Measurements from ENCODE around the gene OR2F2.

Gene OR2F2, protein sequence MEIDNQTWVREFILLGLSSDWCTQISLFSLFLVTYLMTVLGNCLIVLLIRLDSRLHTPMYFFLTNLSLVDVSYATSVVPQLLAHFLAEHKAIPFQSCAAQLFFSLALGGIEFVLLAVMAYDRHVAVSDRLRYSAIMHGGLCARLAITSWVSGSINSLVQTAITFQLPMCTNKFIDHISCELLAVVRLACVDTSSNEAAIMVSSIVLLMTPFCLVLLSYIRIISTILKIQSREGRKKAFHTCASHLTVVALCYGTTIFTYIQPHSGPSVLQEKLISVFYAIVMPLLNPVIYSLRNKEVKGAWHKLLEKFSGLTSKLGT

DNA sequence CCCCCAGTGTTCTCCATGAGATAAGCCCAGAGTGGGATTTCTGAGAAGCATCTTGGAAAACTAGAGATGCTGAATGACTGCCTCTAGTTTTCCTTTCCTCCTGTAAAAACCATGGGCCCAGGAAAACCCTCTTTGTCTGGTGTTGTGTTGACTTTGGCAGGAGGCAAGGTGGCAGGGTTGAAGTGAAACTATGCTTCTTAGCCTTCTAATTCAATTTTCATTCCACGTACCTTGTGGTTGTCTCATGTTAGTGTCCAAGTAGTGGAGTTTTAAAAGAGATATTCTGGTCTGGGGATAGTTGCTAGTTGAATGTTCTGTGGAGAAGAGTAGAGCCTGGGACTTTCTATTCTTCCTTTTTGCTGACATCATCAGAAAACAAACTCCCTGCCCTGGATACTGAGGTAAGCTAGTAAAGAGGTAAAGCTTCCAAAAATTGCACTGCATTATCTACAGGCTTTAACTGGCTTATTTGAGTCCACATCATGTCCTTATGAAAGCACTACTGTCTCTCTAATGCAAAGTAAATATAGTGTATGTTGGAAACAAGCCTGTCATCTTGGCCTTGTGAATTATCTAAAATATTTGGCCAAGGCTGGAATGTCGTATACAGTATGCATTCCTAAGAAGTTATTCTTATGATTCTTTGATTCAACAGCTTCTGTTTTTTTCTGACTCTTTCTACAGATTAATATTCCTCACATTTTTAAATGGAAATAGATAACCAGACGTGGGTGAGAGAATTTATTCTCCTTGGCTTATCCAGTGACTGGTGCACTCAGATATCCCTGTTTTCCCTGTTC, at the start of gene OR2F2:
TSS of gene OR2F2 (plus strand) at position 708 of the 800 bp plus-strand sequence. CDS start at position 708, 0 bp downstream.
- no peak for DNase-seq (ENCODE audit: low read depth in 2 of 2)

DNA sequence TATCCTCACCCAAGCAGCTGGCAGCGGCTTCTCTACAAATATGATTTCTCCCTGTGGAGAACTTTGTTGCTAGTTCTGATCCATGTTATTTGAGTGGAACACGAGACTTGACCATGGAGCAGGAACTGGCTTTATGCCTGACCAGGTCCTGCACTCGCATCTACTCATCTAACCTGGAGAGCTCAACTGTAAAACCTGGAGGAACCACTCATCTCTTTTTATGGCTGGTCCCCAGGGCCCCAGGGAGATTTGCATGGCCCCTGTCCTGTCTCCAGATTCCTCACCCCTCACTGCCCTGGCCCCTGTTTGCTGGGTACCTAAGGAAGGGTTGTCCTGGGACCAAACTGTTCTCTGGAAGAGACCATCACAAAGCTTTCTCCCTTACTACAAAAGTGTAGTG, 49.1 kb upstream of the OR2F2 start:
- DNase-seq (ENCODE audit: low read depth in 2 of 2), result no peak

DNA sequence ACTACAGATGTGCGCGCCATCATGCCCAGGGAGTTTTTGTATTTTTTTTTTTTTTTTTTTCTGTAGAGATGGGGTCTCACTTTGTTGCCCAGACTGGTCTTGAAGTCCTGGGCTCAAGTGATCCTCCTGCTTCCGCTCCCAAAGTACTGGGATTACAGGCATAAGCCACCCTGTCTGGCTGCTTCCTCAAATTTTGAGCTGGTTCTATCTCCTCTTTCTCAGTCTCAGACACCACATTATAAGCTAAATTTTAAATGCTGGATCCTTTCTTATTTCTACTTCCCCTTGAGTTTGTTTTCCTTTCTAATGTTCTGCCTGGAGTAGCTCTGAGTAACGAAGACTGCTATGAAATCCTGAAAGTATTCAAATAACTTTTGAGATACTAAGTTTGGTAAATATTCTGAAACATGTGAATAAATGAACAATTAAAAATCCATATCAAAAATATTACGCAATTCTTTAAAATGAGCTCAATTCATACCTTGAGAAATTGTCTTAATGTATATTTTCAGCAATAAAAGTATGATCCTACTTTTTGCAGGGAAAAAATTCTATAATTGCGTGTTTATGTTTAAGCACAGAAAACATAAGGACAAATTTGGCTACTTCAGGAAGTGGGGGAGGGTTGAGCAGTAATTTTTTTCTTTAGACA, 48.1 kb upstream of the OR2F2 start:
- no peak for DNase-seq (ENCODE audit: low read depth in 2 of 2)

DNA sequence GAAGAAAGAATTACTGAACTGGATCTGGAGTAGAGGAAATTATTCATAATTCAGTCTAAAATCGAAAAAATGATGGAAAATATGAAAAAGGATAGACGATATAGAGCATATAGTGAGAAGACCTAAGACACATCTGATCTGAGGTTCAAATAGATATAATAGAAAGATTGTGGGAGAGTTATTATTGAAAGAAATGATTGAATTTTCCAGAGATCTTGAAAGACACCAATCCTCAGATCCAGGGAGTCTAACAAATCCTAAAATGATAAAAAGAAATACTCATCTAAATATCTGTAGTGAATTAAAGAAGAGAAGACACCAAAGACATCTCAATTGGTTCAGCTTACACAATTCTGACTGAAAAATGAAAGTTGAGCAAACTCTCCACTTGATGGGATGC, 46.0 kb upstream of the OR2F2 start:
- DNase-seq (ENCODE audit: low read depth in 2 of 2), result no peak

DNA sequence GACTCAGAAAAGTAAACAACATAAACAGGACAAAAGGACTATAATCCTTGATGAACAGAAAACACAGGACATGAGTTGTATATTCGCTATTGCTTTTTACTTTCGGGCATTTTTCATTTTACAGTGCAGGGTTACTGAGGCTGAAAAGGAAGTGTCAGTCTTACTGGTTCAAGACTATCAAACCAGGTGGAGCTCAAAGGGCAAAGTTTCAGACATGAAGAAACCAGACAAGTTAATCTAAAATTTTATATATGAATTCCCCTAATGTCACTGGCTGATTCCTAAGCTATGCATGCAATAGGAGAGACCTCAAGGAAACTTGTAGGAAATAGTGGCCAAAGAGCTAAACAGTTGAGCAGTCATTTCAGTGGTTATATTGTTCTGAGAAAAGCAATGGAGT, 44.5 kb upstream of the OR2F2 start:
- DNase-seq (ENCODE audit: low read depth in 2 of 2), result no peak

DNA sequence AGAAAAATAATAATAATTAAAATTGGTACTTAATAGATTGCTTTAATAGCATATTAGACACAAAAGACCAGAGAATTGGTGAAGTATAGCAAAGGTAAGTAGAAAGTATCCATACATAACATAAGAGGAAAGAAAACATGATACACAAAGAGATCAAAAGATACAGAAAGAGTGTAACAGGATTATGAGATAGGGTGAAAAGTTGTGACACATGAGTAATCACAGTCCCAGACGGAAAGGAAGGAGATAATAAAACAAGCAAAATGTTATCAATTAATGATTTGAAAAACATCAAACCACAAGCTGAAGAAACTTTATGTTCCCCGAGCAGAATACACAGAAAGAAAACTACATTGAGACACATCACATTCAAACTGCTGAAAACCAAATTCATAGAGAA, 43.6 kb upstream of the OR2F2 start:
- no peak for DNase-seq (ENCODE audit: low read depth in 2 of 2)

DNA sequence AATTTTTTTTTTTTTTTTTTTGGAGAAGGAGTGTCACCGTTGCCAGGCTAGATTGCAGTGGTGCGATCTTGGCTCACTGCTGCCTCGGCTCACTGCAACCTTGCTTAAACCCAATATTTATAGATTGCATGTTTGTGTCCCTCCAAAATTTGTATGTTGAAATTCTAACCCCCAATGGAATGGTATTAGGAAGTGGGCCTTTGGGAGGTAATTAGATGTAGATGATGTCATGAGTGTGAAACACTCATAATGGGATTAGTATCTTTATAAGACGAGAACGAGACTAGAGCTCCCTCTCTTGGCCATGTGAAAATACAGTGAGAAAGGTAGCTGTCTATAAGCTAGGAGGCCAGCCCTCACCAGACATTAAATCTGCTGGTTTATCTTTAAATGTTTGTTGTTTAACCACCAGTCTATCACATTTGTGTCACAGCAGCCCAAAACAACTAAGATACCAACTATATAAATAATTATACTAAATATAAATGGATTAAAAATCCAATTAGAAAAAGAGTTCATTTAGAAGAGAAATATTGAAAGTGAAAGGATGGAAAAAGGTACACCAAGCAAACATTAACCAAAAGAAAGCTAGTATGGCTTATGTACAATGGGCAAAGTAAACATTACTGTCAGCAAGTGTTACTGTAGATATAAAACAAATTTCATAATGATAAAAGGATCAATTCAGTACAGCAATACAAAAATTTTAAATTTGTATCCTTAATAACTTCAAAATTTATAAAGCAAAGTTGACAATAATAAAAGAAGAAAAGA, 42.3 kb upstream of the OR2F2 start:
- DNase-seq (ENCODE audit: low read depth in 2 of 2), result no peak

DNA sequence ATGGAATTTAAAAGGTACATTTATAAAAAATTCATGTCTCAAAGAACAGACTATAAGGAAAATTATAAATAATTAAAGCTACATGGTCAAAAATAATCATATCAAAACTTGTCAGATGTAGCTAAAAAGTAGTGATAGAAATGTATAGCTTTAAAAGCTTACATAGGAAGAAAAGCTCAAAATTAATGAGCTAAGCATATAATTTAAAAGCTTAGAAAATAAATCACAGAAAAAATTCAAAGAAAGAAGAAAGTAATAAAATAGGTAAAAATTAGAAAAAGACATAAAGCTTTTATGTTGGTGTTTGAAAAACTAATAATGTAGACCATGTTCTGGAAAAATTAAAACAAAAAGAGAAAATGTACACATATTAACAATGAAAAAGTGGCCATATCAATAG, 38.4 kb upstream of the OR2F2 start:
- no peak for DNase-seq (ENCODE audit: low read depth in 2 of 2)

DNA sequence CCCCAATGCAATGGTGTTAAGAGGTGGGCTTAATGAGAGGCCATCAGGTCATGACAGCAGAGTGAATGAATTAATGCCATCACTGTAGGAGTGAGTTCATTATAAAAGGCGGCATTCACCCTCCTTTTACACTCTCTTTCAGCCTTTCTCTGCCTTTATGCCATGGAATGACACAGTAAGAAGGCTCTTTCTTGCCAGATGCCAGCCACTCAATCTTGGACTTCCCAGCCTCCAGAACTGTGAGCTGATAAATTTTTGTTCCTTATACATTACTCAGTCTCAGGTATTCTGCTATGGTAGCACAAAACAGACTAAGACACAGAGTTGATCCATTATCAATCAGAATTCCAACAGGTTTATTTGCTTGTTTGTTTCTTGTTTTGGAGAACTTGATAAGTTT, 36.2 kb upstream of the OR2F2 start:
- DNase-seq (ENCODE audit: low read depth in 2 of 2), result no peak

DNA sequence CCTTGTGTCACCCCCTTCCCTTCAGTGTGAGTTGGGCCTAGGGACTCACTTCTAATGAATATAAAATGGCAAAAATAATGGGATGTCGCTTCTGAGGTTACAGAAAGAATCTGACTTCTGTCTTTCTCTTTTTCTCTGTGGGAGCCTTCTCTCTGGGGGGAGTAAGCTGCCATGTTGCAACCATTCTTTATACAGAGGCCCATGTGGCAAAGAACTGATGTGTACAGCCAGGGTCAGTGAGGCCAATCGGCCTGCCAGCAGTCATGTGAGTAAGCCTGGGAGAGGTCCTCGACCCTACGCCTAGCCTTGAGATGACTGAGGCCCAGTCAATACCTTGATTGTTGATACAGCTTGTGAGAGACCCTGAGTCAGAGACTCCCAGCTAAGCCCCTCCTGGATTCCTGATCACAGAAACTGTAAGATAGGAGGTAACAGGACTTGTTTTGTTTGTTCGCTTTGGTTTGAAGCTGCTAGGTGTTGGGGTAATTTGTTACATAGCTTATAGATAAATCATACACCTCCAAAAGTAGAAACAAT, 34.7 kb upstream of the OR2F2 start:
- DNase-seq (ENCODE audit: low read depth in 2 of 2), result no peak

DNA sequence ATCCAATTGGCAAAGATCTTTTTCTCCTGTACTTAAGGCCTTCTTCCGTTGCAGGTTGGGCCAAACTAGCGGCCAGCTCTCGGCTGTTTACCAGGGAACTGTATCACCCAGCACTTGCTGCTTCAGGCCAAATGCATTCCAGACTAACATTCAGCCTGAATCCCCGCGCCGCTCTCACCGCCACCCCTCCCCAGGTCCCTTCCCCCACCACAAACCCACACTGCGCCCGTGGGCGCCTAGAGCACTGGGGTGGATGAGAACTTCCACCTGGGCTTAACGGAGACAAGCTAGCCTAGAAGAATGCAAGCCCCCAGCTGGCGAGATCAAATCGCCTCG, 33.7 kb upstream of the OR2F2 start:
- no peak for DNase-seq (ENCODE audit: low read depth in 2 of 2)

DNA sequence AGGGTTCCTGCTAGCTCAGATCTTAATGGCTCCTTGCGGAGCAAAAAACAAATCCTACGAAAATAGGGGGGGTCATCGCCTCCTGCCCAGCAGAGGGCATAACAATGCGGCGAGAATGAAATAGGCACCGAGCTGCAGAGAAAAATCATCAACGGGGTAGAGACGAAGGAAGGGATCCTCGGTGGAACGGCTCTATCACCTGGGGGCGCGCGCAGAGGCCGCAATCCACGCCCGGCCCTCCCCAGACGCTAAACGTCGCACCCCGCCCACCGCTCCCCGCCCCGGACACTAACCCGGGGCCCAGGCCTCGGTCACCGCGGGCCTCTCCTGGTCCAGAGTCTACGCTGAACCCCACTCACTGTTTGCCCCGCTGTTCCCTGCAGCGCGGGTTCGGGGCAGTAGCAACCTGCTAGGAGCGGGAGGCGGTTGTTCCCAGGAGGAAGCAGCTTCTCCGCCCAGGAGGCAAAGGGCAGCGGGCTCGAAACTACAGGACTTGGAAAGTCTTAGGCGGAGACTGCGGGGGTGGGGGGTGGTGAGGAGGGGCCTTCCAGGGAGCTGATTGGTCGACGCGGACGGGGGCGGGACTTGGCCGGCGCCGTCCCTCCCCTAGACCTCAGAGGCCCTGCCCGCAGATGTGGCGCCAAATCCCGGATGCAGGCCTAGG, 33.2 kb upstream of the OR2F2 start, which contains the start of gene TCAF1:
TSS of gene TCAF1 (minus strand) at position 509 of the 664 bp plus-strand sequence. CDS start 25,568 bp downstream, outside the sequence.
- peak; percentile 74 to 80 for DNase-seq (ENCODE audit: low read depth in 2 of 2)

DNA sequence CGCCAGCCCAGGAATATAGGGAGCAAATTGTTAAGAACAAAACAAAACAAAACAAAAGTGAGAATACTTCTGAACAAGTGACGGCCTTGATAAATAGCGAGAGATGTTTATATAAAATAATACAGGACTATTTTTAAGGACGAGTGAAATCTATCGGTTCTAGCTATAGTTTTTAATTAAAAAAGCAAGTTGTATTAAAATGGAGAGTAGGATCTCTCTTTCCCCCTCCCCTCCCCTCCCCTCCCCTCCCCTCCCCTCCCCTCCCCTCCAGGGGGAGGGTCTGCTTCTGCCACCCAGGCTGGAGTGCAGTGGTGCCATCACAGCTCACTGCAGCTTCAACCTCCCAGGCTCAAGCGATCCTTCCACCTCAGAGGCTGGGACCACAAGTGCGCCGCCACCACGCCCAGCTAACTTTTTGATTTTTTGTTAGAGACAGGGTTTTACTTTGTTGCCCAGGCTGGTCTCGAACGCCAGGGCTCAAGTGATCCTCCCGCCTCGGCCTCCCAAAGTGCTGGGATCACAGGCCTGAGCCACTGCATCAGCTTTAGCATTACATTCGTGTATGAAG, 32.6 kb upstream of the OR2F2 start:
- DNase-seq (ENCODE audit: low read depth in 2 of 2), result no peak

DNA sequence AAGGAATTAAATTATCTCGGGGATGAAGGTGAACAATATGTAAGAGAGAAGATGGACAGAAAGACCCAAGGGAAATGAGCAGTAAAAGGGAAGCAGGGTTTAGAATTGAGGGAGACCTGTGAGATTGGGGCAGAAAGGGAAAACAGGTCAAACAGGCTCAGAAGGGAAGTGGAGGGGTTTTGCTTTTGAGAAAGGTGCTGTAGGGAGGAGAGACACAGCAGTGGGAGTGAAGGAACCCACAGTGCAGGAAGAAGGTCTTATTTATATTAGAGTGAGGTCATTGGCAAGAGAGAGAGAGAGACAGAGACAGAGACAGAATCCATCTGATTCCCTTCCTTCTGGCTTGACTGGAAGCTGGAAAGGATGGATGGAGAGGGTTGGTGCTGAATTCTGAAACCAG, 29.5 kb upstream of the OR2F2 start:
- no peak for DNase-seq (ENCODE audit: low read depth in 2 of 2)

DNA sequence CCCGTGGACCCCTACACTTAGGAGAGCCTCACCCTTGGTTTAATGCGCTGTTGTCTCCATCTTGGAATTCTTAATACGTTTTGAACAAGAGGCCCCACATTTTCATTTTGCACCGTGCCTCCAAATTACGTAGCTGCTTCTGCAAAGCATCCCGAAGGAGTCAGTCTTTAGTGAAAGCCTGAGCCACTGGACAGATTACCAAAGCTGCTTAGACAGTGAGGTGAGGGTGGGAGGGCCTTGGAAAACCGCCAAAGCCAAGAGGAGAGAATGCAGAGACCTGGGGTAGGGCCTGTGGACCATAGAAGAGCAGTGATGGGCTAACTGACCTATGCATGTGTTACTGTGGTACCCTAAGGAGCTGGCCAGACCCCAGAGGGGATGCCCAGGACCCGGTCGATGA, 28.9 kb upstream of the OR2F2 start:
- DNase-seq (ENCODE audit: low read depth in 2 of 2), result no peak

DNA sequence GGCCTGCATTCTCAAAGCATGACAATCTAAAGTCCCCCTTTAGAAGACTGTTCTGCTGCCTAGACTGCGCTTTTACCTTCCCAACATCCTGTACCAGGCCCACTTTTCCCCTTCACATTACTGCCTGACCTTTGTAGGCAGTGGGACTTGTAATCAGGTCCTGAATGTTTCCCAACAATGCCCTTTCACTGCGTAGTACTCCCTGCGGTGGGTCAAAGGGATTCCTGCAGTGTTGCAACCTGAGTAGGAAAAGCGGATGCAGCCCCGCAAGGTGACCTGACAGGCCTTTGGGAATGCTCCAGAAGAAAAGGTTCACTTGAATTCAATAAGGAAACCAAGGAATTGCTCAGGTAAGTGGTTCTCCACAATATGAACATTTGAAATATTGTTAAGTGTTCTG, 28.1 kb upstream of the OR2F2 start:
- no peak for DNase-seq (ENCODE audit: low read depth in 2 of 2)

DNA sequence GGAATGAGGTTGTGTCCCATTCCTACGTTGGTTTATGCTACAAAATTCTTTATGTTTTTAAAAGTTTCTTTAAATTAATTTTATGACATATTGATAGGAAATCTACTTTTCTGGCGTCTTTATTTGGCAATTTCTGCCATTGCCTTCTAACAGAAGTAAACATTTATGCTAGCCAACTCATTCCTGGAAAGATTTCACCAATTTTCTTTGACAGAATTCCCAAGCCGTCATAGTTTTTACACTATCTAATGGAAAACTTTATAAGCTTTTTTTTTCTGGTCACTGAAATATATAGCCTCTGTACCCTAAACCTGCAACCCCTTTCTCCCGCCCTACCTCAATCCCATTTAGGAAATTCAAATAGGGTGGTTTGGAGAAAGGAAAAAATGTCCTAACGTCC, 26.9 kb upstream of the OR2F2 start:
- DNase-seq (ENCODE audit: low read depth in 2 of 2), result no peak

DNA sequence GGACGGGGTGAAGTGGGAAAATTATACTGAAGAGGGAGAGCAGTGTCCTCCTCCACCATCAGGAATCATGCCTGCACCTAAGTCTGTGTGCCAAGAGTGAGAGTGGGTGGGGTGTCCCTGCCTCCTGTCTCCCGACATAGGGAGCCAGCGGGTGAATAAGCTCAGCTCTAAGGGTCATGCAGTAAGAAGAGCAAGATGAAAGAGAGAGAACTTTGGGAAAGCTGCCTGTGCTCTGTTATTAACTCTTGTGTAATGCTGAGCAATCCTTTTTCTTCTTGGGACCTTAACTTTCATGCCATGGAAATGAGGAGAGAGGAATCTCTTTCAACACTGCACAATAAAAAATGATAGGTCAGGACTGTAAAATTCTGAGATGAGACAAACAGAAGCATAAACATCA, 25.2 kb upstream of the OR2F2 start:
- DNase-seq (ENCODE audit: low read depth in 2 of 2), result no peak

DNA sequence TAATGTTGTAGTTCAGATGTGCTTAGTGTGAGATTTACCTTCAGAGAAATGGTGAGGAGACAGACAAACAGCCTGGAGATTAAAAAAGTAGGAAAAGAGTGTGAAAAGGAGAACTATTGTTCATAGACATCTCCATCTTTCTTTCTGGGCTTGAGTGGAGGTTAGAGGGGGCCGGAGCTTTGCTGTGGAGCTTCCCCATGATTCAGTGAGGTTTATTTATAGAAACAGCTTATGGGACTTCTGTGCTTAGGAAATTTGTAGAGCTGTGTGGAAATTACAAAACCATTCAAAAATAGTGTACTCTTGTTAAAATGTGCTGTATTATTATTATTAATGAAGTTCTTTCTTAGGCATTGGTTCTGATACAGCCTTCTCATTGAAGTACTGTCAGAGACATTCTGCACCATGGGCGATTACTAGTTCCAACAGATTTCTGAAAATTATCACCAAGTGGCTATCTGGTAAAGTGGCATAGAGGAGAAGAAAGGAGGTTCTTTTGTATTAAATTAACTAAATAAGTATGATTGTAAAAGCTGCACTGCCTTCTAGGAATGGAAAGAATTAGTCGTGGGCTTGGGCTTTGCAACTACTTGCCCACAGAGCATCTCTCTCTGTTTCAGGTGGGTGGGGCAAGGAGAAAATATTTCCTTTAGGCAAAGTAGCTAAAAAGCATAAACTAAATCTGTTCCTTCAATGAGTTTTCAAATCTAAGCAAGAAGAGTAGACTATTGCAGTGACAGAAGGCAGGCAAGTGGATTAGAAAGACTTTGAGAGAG, 24.4 kb upstream of the OR2F2 start:
- DNase-seq (ENCODE audit: low read depth in 2 of 2), result no peak

DNA sequence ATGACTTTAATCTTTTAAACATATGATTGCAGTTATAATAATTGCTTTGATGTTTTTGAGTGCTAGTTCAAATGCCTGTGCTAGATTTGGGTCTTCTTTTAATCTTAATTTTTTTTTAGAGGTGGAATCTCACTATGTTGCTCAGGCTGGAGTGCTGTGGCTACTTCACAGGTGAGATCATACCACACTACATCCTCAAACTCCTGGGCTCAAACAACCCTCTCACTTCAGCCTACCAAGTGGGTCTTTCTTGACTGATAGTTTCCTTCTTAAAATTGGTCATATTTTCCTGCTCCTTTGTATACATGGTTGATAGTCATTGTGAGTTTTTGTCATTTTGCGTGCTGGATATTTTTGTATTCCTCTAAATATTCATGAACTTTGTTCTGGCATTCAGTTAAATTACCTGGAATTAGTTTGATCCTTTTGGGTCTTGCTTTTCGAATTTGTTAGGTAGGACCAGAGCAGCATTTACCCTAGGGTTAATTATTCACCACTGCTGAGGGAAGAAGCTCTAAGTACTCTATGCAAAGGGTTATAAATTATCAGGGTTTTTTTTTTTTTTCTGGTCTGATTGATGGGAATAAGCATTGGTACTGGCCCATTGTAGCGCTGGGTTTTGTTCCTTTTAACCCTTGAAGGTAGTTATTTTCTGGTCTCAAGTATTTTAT, 21.0 kb upstream of the OR2F2 start:
- no peak for DNase-seq (ENCODE audit: low read depth in 2 of 2)

Data from stimulated activated CD8-positive, alpha-beta memory T cell treated with anti-CD3 and anti-CD28 coated beads, Interleukin-7, amount 100 ng/mL, for 1 hour (primary cell).